GOT3 (cell line): Measurements from ENCODE around the gene ERFL.
"Not testable (repeated sequence)": the region's sequence is repeated elsewhere in the genome, so short reads cannot be mapped to it uniquely, and the experiment has no call there.

Experiments used
- DNase-seq: peaks from one replicate; lab custom pipeline; 2025; ENCODE audit warnings: mixed read lengths; lab: John Stamatoyannopoulos, UW

The ERFL gene

DNA sequence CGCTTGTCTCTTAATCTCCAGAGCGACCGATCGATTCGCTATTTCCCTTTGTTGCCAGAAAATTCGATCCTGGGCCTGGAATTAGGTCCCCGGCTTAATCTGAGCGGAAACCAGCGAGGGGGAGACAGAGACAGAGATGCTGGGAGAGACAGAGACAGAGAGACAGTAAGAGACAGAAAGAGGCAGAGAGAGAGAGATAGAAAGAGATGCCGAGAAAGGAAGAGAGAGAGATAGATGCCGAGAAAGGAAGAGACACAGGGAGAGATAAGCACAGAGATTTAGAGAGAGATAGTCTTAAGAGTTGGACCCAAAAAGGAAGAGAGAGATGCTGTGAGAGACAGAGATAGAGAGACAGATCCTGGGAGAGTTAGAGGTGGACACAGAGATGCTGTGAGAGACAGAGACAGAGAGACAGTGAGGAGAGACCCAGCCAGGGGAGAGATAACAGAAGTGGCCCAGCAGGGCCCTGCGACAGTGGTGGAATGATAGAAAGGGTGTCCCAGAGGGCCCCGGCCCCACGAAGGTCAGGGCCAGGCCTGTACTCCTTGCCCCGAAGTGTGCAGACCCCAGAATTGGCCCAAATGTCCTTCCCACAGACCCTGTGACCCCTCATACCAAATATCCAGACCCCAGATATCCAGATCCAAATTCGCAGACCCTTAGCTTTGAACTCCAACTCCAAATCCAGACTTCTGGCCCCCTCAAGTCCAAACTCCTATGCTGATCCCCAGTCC lies 1.3 kb downstream of the ERFL start:
- DNase-seq, result no peak

DNA sequence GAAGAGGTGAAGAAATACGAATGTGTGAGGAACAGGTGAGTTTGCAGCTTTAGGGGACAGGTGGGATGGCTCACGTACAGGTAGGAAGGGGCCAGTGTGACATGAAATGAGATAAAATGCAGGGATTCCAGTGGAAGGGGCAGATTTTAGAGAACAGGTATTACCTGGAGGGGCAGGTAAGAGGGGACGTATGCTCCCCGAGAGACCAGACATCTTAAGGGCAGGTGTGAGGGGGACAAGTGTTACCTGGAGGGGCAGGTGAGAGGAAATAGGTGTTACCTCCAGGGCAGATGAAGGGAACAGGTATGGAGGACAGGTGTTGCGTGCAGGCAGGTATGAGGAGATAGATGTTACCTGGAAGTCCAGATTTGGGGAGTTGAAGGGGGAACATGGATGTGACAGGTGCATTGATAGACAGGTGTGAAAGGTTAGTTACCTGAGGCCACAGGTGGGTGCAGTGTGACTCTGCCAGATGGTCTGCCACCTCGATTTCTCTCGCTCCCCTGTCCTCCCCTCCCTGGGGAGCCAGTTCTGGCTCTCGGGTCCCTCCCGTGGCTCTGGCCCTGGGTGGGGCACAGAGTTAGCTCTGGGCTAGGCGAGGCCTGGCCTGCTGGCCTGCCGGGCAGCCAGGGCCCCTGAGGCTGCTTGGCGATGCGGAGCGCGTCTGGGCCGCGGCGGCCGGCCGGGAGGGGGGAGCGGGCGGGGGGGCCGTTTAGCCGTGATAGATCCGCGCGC lies 2.1 kb downstream of the ERFL start:
- DNase-seq, result no peak

DNA sequence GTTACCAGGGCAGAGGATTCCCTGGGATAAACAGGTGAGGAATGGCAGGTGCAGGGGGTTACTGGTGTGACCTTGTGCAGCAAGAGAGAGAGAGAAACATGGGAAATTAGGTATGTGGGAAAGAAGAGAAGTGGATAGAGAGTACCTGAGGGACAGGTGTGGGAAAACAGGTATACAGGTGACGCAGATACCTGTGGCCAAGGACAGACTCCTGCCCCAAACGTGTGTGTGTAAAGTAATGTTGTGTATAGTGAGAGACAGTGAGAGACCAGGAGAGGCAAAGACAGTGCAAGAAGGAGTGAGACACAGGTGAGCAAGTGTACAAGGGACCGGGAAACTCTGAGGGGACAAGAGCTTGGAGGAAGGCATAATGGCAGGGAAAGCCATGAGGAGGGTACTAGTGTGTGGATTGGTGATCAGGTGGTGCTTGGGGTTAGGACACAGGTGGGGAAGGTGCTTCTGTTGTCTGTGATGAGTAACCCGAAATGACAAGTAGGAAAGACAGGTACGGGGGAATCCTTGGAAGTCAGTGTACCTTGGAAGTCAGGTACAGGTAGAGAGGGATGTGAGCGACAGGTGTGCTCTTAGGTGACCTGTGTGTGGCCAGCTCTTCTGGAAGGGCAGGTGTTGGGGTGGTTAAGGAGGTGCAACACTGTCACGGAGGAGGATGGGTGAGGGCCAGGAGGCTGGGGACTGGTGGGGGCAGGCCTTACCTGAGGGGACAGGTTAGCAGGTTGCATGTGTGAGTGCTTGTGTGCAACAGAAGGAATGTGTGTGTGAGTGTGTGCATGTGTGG lies 2.8 kb downstream of the ERFL start:
- no peak for DNase-seq

DNA sequence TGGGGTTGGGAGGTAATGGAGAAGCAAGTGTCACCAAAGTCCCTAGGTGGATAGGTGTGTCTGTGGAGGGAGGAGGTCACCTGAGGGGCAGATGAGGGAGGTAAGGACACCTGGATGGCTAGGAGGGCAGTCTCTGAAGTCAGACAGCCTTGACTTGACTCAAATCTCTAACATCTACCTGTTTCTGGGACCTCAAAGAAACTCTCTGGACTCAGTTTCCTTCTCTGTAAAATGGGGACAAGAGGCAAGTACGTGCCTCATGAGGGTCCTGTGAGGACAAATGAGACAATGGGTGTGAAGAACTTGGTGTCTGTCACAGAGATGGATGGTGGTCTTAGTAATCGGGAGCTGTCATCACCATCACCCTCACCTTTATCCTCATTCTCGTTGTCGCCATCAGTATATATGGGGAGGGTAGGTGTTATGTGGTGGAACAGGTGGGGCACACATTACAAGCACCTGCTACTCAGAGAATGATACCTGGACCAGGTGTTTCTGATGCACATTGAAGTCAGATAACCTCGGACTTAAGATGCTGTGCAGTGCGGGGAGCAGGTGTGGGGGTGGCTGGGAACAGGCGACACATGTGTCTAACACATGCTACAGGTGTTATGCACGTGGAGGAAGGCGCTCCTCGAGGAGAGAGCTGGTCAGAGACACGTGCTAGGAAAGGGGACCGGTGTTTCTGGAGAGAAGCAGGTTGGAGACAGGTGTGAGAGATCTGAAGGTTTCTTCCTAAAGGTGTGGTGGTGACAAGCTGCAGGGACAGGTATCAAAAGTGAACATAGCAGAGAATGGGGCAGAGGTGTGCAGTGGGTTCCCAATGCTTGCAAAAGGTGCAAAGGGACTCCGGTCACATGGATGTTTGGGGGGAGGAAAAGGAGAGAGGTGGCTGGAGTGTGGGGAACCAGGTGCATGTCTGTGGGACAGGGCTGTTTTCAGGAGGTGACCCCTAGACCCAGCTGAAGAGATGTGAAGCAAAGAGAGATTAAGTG lies 3.8 kb downstream of the ERFL start:
- DNase-seq, result no peak

DNA sequence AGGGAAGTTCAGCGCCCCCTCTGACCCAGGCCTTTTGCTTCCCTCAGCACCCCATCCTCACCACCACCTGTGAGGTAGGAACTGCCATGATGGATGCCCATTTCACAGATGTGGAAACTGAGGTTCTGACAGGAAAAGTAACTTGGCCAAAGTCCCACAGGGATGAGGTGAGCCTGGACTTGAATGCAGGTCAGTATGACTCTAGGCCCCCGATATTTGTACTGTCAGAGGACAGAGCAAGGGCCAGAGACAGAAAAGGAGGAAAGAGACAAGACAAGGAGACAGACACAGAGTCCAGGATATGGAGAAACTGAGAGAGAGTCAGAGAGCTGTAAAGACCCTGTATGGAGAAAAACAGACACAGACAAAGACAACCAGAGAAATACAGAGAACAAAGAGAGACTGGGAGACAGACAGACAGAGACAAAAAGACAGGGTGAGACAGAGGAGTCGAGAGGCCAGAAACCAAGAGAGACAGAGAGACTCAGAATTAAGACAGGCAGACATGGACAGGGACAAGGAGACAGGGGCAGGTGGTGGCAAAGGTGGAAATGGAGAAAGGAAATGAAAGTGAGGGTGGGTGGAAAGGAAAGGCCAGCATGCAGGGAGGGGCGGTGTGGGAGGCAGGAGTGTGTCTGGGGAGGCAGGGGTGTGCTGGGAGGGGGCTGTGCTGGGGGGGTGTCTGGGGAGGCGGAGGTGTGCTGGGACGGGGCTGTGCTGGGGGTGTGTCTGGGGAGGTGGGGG lies 5.0 kb downstream of the ERFL start:
- no peak for DNase-seq

DNA sequence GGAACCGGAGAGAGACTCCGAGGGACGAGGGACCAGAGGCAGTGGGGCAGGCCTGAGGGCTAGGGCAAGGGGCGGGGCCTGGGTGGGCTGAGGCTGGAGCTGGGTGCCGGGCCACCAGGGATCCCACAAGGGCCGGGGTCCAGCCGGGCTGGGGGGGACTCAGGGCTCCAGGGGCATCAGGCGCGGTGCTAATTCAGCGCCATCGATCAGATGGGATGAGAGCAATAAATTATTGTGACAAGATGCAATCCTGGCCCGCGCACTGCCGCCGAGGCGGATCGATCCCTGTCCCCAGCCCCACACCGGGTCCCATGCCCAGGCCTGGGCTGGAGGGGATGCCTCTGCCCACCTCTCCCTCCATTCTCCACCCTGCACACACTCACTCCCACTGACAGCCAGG lies 5.7 kb downstream of the ERFL start:
- DNase-seq, result no peak

DNA sequence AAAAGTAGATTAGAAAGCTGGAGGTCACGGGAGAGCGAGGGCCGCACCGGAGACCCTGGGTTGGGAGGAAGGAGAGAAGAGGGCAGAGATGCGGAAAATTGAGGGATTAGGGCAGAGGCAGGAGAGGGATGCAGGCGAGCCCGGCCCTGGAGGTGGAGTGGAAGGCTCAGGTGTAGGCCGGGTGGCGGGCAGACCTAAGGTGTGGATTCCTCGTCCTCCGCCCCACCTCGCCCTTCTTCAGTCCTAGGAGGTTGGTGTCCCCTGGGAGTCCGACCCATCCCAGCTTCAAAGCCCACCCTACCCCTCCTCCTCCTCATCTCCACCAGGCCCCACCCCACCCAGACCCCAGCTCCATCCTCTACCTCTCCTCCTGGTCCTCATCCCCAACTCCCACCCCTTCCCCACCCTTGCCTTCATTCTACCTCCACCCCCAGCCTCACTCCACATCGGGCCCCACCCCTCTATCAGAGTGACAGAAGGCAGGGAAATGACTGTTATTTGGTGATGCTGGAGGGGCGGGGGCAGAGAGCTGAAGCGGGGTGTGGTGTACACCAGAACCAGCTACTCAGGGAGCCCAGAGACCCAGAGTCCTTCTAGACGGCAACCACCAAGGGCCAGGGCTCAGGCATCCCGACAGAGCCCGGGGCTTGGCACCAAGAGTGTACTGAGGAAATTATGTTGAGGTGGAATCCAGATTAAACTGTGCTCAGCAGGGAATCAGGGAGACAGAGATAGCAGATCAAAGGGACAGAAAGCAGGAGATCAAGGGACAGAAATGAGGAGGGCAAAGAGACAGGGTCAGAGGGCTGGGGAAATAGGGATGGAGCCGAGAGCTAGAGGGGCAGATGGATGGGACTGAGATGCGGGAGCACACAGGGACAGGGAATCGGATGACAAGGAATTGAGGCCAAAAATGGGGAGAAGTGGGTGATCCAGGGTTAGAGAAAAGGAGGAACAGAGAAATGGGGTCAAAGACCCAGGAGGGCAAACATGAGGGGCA lies 6.4 kb downstream of the ERFL start:
- no peak for DNase-seq

DNA sequence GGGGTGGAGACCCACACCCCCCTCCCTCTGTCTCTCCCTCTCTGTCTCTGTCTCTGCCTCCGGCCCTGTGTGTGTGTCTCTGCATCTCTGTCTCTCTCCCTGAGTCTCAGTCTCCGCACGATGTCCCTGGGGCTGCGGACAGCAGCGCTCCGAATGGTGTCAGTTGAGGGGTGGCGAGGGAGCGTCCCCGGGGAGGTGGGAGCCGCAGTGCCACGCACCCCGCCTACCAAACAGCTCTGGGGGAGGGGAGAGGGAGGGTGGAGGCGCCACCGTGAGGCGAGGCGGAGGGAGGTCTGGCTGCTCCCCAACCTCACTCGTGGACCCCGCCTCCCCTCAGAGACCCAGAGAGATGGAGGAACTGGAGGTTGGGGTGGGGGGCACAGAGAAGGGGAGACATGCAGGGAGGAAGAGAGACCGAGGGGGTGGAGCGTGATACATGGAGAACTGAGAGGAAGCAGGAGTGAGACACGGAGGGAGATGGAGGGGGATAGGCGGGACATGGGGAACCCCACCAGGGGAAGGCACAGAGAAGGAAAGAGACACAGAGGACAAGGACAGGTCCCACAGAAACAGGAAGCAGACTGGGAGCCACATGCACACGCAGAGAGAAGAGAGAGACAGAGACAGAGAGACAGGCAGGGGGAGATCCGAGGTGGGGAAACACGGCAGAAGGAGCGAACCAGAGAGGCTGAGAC lies 7.2 kb downstream of the ERFL start:
- no peak for DNase-seq

DNA sequence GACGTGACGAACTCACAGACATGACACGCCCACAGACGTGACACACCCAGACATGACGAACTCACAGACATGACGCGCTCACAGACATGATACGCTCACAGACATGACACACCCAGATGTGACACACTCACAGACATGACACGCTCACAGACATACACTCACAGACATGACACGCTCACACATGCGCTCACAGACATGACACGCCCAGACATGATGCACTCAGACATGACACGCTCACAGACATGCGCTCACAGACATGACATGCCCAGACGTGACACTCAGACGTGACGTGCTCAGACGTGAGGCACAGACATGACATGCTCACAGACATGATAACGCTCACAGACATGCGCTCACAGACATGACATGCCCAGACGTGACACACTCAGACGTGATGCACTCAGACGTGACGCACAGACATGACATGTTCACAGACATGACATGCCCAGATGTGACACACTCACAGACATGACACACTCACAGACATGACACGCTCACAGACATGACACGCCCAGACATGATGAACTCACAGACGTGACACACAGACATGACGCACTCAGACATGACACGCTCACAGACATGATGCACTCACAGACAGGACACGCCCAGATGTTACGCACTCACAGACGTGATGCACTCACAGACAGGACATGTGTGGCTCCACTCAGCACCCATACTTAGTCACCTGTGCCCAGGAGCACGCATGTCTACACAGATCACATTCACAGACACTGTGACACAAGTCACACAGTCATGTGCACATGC lies 8.1 kb downstream of the ERFL start:
- no peak for DNase-seq

DNA sequence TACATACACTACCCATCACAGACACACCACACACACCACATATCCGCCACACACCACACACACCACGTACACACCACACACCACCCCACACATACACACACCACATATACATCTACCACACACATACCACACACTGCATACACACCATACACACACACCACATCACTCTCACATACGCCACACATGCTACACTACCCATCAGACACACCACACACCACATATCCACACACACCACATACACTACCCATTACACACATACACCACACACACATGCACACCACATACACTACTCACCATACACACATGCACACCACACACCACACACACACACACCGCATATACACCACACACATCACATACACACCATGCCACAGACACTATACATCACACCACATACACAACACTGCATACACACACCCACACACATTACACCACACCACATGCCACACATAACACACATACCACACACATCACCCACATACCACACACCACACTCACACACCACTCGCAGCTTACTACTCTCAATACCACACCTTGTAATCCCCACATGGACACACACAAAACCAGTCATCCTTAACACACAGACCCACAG lies 9.5 kb downstream of the ERFL start:
- no peak for DNase-seq

DNA sequence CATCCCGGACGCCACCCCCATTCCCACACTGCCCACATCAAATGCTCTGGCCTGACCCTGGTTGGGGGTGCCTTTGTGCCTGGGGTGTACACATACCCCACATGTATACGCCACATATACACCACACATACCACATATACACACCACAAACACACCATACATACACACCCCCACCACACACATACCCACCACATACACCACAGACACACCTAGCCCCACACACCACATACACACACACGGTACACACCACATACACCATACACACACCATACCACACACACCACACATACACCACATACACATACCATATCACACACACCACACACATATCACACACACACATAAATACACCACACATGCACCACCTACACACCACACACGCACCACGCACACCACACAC lies 10.2 kb downstream of the ERFL start:
- DNase-seq, result no peak

DNA sequence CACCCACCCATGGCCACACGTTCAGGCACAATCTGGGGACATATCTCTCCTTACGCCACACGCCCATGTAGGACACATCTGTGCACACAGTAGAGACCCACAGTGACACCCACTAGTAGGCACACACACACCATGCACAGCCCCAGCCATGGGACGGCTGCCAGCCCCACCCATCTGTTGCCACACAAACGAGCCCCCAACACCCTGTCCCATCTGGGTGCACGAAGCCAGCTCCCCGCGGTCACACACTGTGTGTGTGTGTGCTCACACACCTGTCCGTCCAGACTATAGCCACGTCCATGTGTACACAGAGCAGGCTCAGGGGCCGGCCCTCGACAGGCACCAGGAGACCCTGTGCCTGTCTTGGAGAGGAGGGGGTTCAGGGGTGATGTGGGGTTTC lies 10.6 kb downstream of the ERFL start:
- DNase-seq, result no peak

DNA sequence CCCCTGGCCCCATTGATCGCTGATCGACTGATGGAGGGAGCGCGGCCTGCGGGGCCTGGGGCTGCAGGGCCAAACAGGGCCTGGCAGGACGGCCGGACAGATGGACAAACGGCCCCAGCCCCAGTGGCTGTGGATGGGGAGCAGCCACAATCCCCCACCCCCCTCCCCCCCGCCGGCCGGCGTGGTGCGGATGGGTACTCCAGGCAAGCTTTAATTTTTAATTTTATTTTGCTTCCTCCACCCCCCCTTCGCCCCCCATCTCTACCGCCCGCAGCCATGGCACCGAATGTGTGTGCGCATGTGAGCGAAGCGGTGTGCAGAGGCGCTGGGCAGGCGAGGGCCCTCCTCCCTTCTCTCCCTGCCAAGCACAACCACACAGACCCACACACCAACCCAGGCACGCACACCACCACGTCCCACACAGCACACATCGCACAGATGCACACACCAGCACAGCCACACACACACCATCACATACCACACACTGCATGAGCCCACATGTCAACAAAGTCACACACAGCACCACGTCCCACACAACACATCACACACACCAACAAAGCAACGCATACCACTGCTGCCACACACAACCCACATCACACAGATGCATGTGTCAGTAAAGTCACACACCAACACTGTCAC lies 12.4 kb downstream of the ERFL start:
- no peak for DNase-seq

DNA sequence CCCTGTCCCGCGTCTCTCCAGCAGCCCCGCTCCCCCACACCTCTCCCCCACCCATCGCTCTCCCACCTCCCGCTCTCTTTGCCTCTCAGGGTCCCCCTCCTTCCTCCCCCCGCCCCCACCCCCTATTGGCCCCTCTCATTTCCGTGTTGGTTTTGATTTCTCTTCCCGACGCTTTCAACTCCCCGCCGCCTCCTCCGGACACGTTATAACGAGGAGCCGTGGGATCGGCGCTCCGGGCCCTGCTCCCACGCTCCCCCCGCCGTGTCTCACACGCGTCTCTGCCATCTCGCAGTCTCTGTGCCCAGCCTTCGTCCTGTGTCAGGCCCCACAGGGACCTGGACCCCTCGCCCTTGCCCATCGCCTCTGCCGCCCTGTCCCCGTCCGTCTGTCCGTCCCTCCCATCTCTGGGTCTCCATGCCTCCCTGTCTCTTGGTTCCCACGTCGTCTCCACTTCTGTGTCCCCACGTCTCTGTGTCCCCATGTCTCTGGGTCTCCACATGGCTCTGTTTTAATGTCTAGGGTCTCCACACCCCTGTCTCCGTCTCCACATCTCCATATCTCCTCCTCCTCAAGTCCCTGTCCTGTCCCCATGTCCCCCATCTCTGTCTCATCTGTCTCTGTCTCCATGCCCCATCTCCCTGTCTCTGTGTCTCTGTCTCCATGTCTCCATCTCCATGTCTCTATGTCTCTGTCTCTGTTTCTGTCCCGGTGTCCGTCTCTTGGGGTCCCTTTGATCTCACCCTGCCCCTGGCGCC lies 13.1 kb downstream of the ERFL start:
- no peak for DNase-seq

DNA sequence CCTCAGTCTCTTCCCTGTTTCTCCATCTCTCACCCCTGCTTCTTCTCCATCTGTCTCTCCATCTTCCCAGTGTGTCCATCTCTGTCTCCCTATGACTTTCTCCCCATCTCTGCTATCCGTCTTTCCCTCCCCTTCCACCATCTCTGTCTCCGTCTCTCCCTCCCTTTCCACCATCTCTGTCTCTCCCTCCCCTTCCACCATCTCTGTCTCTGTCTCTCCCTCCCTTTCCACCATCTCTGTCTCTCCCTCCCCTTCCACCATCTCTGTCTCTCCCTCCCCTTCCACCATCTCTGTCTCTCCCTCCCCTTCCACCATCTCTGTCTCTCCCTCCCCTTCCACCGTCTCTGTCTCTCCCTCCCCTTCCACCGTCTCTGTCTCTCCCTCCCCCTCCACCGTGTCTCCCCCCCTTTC lies 13.8 kb downstream of the ERFL start:
- not testable (repeated sequence) for DNase-seq

DNA sequence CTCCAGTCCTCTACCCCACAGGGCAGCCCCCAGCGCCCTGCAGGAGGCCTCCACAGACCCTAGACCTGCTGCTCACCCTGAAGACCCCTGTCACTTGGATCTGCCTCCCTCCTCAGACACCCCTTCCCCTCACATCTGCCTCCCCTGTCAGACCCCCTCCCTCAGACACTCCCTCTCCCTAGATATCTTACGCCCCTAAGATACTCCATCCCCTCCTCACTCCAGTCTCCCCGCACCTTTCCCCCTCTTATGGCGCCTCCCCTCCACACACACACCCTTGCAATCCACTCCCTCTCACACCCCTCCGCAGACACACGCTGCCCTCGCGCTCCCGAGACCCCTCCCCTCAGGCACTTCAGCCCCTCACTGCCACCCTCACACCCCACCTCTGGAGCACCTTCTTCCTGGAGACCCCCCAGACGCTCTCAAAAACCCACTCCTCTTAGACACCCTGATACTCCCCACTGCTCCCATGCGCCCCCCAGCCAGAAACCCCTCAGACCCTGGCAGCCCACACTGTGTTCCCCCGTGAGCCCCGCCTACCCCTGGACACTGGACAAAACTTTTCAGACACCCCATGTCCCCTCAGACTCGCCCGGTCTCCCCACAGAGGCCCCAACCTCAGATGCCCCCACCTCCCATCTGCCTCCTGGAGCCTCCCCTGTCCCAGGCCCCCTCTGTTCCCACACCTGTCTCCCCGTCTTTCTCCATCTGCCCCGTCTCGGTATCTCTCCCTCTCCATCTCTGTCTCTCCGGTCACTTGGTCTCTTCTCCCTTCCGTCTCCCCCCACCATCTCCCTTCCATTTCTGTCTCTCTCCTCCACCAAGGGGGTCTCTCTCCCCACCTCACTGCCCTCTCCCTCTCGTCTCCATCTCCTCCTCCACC lies 14.5 kb downstream of the ERFL start:
- no peak for DNase-seq
